ENCODE measurements around the gene C8A.

- TF ChIP-seq SMAD3 (CRISPR knock-in tag; IDR thresholded peaks at IDR 0.05) (no peak), RFXAP (CRISPR knock-in tag; IDR thresholded peaks at IDR 0.05; ENCODE audit: borderline replicate concordance) (no peak), HNRNPLL (IDR thresholded peaks at IDR 0.05; ENCODE audit: low read depth, low read length, poor library complexity, severe bottlenecking) (no peak), ZBTB40 (IDR thresholded peaks at IDR 0.05) (no peak), ZBTB40 (CRISPR knock-in tag; IDR thresholded peaks at IDR 0.05) (no peak), TARDBP (CRISPR knock-in tag; IDR thresholded peaks at IDR 0.05) (no peak), CEBPB (IDR thresholded peaks at IDR 0.05; ENCODE audit: borderline replicate concordance, low read depth, low read length) (no peak), IRF2 (CRISPR knock-in tag; IDR thresholded peaks at IDR 0.05) (no peak), EP300 (IDR thresholded peaks at IDR 0.05; ENCODE audit: low read depth in 2 of 2, low read length in 2 of 2) (no peak), EP300 (CRISPR knock-in tag; IDR thresholded peaks at IDR 0.05; ENCODE audit: borderline replicate concordance) (no peak)
- TF ChIP-seq, protein P1, sequence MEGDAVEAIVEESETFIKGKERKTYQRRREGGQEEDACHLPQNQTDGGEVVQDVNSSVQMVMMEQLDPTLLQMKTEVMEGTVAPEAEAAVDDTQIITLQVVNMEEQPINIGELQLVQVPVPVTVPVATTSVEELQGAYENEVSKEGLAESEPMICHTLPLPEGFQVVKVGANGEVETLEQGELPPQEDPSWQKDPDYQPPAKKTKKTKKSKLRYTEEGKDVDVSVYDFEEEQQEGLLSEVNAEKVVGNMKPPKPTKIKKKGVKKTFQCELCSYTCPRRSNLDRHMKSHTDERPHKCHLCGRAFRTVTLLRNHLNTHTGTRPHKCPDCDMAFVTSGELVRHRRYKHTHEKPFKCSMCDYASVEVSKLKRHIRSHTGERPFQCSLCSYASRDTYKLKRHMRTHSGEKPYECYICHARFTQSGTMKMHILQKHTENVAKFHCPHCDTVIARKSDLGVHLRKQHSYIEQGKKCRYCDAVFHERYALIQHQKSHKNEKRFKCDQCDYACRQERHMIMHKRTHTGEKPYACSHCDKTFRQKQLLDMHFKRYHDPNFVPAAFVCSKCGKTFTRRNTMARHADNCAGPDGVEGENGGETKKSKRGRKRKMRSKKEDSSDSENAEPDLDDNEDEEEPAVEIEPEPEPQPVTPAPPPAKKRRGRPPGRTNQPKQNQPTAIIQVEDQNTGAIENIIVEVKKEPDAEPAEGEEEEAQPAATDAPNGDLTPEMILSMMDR (CRISPR knock-in tag; IDR thresholded peaks at IDR 0.05): no peak
Observed at GRCh38 chr1:56868761-56869160, 14.2 kb downstream of the C8A start.

Data from HepG2 (cell line).